Panc1 (cell line): Measurements from ENCODE around the gene ZNF184.

Experiments
- POLR2AphosphoS5 ChIP-seq: IDR thresholded peaks from 2 replicates; pipeline ENCODE4 v1.6.1; 2012; ENCODE audit warnings: mild to moderate bottlenecking, low read depth, low read length, moderate library complexity
- TF ChIP-seq, protein P1 (sequence below): fragments of 450-650 bp; IDR thresholded peaks from 2 replicates; pipeline ENCODE4 v1.5.1; 2017; ENCODE audit warnings: mild to moderate bottlenecking
- TF ChIP-seq, protein P2 (sequence below), 2 experiments: IDR thresholded peaks; 2 replicates each; pipeline ENCODE4 v1.6.1; 2011 to 2012; ENCODE audit warnings: low read depth in 2 of 2, control low read depth in 1 of 2, low read length in 1 of 2, mild to moderate bottlenecking in 1 of 2, moderate library complexity in 1 of 2; ENCODE audit not compliant: insufficient read depth in 1 of 2

DNA sequence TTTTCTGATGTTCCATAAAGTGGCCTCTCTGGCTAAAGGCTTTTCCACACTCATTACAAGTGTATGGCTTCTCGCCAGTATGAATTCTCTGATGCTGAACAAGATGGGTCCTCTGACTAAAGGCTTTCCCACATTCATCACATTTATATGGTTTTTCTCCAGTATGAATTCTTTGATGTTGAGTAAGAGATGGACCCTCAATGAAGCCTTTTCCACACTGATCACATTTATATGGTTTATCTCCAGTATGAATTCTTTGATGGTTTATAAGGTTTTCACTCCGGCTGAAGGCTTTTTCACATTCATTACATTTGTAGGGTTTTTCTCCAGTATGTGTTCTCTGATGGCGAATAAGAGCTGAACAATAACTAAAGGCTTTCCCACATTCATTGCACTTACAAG lies 20.4 kb downstream of the ZNF184 start:
- TF ChIP-seq, protein P1, sequence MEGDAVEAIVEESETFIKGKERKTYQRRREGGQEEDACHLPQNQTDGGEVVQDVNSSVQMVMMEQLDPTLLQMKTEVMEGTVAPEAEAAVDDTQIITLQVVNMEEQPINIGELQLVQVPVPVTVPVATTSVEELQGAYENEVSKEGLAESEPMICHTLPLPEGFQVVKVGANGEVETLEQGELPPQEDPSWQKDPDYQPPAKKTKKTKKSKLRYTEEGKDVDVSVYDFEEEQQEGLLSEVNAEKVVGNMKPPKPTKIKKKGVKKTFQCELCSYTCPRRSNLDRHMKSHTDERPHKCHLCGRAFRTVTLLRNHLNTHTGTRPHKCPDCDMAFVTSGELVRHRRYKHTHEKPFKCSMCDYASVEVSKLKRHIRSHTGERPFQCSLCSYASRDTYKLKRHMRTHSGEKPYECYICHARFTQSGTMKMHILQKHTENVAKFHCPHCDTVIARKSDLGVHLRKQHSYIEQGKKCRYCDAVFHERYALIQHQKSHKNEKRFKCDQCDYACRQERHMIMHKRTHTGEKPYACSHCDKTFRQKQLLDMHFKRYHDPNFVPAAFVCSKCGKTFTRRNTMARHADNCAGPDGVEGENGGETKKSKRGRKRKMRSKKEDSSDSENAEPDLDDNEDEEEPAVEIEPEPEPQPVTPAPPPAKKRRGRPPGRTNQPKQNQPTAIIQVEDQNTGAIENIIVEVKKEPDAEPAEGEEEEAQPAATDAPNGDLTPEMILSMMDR: no peak
- TF ChIP-seq POLR2AphosphoS5: no peak
- TF ChIP-seq, protein P2, sequence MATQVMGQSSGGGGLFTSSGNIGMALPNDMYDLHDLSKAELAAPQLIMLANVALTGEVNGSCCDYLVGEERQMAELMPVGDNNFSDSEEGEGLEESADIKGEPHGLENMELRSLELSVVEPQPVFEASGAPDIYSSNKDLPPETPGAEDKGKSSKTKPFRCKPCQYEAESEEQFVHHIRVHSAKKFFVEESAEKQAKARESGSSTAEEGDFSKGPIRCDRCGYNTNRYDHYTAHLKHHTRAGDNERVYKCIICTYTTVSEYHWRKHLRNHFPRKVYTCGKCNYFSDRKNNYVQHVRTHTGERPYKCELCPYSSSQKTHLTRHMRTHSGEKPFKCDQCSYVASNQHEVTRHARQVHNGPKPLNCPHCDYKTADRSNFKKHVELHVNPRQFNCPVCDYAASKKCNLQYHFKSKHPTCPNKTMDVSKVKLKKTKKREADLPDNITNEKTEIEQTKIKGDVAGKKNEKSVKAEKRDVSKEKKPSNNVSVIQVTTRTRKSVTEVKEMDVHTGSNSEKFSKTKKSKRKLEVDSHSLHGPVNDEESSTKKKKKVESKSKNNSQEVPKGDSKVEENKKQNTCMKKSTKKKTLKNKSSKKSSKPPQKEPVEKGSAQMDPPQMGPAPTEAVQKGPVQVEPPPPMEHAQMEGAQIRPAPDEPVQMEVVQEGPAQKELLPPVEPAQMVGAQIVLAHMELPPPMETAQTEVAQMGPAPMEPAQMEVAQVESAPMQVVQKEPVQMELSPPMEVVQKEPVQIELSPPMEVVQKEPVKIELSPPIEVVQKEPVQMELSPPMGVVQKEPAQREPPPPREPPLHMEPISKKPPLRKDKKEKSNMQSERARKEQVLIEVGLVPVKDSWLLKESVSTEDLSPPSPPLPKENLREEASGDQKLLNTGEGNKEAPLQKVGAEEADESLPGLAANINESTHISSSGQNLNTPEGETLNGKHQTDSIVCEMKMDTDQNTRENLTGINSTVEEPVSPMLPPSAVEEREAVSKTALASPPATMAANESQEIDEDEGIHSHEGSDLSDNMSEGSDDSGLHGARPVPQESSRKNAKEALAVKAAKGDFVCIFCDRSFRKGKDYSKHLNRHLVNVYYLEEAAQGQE (IDR thresholded peaks at IDR 0.05; ENCODE audit: insufficient read depth in 1 of 2, low read depth in 2 of 2, low read length in 1 of 2): no peak
